Measurements from ENCODE around the gene TM9SF1.

Gene TM9SF1

GRCh38 chr14:24232121-24232644, 36.9 kb upstream of the TM9SF1 start, which contains the start of gene NEDD8:
Gene NEDD8, minus strand, starts transcription at chr14:24232367. Its CDS starts 100 bp downstream, at chr14:24232267.
- peak within 1 kb of the TSS; percentile 98 for H3K4me2 ChIP-seq (ENCODE audit: low read length)
- H2AFZ ChIP-seq = peak within 1 kb of the TSS; percentile 68
- H3K9ac ChIP-seq = peak within 1 kb of the TSS; percentile 68
- peak within 1 kb of the TSS; percentile 98 for H3K27ac ChIP-seq
- no peaks in the 10 kb centered on the region for H3K36me3 ChIP-seq (ENCODE audit: control insufficient read depth, insufficient read depth, low read length)
- no peaks in the 10 kb centered on the region for H3K9me3 ChIP-seq (ENCODE audit: control insufficient read depth, low read length)
- peaks cover 44% of the 10 kb centered on the region for H3K4me1 ChIP-seq
- peaks cover 16% of the 10 kb centered on the region for H3K79me2 ChIP-seq
- H3K4me3 ChIP-seq (ENCODE audit: low read depth, low read length) = peak within 1 kb of the TSS; percentile 100
- no peak for TF ChIP-seq CTCF (IDR thresholded peaks at IDR 0.05)
- H3K27me3 ChIP-seq (ENCODE audit: control insufficient read depth, insufficient read depth, low read length) = no peaks in the 10 kb centered on the region

DNA sequence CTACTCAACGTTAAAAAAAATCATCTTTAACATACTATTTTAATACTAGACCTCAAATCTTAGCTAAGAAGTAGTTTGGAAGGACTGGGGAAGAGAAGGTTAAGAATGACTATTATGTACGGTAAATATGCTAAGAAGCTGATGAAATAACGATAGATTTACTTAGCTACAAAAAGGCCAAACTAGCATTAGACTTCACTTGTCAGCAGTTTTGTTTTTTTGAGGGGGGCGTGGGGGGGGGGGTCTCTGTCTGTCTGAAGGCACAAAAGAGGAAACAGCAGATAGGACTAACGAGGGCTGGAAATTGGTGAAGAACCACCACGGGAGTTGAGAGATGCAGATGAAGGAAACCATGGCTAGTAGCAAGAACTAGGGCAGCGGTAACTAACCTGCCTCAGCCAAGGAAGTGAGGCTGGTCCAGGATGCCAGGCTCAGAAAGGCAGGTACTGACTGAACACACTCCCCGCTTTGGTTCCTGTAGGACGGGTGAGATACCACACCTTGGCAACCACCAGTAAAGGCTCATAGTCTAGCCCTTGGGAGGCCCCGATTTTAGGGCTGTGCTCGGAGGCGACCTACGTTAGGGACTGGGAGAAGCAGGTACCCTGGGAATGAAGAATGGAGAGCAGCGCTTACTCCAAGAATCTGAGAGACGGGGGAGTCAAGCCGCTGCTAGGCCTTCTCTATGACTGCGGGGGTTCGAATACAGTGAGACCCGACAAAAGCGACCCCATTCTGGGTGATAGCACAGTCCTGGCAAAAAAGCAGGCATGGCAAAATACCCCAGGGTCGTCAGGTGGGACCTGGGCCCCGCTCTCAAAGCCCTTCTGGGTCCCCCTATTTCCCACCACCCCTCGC, 36.3 kb upstream of the TM9SF1 start:
- no peaks in the 10 kb centered on the region for H3K9me3 ChIP-seq (ENCODE audit: control insufficient read depth, low read length)
- peaks cover 18% of the 10 kb centered on the region for H3K79me2 ChIP-seq
- H3K27ac ChIP-seq = peak overlapping the region; percentile 98
- TF ChIP-seq CTCF (IDR thresholded peaks at IDR 0.05) = no peak
- peak overlapping the region; percentile 100 for H3K4me3 ChIP-seq (ENCODE audit: low read depth, low read length)
- peak overlapping the region; percentile 89 for H3K4me2 ChIP-seq (ENCODE audit: low read length)
- H3K9ac ChIP-seq = peak overlapping the region; percentile 68
- H2AFZ ChIP-seq = peak overlapping the region; percentile 68
- peaks cover 37% of the 10 kb centered on the region for H3K4me1 ChIP-seq
- no peaks in the 10 kb centered on the region for H3K36me3 ChIP-seq (ENCODE audit: control insufficient read depth, insufficient read depth, low read length)
- H3K27me3 ChIP-seq (ENCODE audit: control insufficient read depth, insufficient read depth, low read length) = no peaks in the 10 kb centered on the region

GRCh38 chr14:24228902-24229301, 33.7 kb upstream of the TM9SF1 start:
- Histone ChIP-seq H3K9me3 (ENCODE audit: control insufficient read depth, low read length) (no peaks in the 10 kb centered on the region), H3K27ac (no peak overlapping the region), H3K36me3 (ENCODE audit: control insufficient read depth, insufficient read depth, low read length) (no peaks in the 10 kb centered on the region), H3K27me3 (ENCODE audit: control insufficient read depth, insufficient read depth, low read length) (no peaks in the 10 kb centered on the region), H2AFZ (no peak overlapping the region), H3K9ac (no peak overlapping the region), H3K4me2 (ENCODE audit: low read length) (no peak overlapping the region), H3K79me2 (peaks cover 34% of the 10 kb centered on the region), H3K4me1 (peaks cover 15% of the 10 kb centered on the region), H3K4me3 (ENCODE audit: low read depth, low read length) (no peak overlapping the region)
- no peak for TF ChIP-seq CTCF (IDR thresholded peaks at IDR 0.05)

DNA sequence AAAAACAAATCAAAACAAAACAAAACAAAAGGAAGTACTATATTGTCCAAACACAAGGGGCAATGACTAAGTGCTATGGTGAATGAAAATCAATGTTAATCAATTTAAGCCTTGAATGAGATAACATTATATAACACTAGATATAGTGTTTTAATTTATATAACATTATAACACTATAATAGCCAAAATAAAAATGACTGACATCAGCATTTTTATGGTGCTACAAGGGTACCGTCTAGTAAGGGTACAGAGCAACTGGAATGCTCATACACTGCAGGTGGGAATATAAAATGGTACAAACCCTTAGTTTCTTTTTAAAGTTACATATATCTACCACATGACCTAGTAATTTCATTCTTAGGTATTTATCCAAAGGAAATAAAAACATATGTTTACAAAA, 31.2 kb upstream of the TM9SF1 start:
- no peaks in the 10 kb centered on the region for H3K36me3 ChIP-seq (ENCODE audit: control insufficient read depth, insufficient read depth, low read length)
- no peak for TF ChIP-seq CTCF (IDR thresholded peaks at IDR 0.05)

More for the DNA sequence above, 31.2 kb upstream of the TM9SF1 start:
- Histone ChIP-seq H3K9ac (no peak overlapping the region), H3K27ac (no peak overlapping the region), H3K79me2 (peaks cover 40% of the 10 kb centered on the region), H2AFZ (no peak overlapping the region), H3K4me2 (ENCODE audit: low read length) (no peak overlapping the region), H3K4me1 (peaks cover 4% of the 10 kb centered on the region), H3K9me3 (ENCODE audit: control insufficient read depth, low read length) (no peaks in the 10 kb centered on the region), H3K4me3 (ENCODE audit: low read depth, low read length) (no peak overlapping the region), H3K27me3 (ENCODE audit: control insufficient read depth, insufficient read depth, low read length) (no peaks in the 10 kb centered on the region)
